ENCODE results near the gene NT5DC4.
A peak's percentile ranks its signal among the peaks of the same experiment; 100 is the strongest.

DNA sequence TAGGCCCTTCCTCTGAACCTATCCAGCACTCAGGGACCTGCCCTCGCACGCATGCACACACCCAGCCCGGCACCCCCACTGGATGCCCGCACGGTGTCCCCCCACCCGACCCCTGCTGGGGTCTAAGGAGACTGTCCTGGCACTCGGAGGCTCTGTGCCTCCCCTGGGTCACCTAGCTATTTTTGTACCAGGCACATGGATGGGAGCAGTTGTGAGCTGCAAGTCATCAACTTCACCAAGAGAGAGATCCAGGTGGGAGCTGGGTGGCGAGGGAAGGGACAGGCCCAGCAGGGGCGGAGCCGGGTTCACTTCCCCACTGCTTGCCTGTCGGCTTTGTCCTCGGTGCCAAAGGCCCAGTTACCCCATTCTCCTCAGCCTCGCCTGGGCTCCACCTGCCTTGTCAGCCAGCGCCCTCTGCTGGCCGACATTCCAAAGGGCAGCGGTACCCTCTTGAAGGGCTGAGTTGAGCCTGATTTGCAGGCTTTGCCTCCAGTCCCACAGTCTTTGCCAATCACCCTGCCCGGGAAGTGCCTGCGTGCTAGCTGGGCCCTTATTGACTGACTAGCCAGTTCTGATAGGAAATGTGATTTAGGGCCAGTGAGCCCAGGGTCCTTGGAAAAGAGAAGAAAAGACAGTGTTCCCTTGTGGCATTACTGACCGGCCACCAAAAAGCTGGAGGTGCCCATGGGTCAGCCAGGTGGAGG is 5.8 kb downstream of the NT5DC4 start:
- TF ChIP-seq CTCF (IDR thresholded peaks at IDR 0.05; ENCODE audit: insufficient read depth, low read length), result peak; percentile 88
- no peak for TF ChIP-seq POLR2AphosphoS5 (IDR thresholded peaks at IDR 0.05; ENCODE audit: low read depth)
- peak; percentile 83; the same call in 1 of the 2 replicates for TF ChIP-seq SPI1 (IDR thresholded peaks at IDR 0.05; ENCODE audit: borderline replicate concordance, low read depth)
- TF ChIP-seq, protein P1, sequence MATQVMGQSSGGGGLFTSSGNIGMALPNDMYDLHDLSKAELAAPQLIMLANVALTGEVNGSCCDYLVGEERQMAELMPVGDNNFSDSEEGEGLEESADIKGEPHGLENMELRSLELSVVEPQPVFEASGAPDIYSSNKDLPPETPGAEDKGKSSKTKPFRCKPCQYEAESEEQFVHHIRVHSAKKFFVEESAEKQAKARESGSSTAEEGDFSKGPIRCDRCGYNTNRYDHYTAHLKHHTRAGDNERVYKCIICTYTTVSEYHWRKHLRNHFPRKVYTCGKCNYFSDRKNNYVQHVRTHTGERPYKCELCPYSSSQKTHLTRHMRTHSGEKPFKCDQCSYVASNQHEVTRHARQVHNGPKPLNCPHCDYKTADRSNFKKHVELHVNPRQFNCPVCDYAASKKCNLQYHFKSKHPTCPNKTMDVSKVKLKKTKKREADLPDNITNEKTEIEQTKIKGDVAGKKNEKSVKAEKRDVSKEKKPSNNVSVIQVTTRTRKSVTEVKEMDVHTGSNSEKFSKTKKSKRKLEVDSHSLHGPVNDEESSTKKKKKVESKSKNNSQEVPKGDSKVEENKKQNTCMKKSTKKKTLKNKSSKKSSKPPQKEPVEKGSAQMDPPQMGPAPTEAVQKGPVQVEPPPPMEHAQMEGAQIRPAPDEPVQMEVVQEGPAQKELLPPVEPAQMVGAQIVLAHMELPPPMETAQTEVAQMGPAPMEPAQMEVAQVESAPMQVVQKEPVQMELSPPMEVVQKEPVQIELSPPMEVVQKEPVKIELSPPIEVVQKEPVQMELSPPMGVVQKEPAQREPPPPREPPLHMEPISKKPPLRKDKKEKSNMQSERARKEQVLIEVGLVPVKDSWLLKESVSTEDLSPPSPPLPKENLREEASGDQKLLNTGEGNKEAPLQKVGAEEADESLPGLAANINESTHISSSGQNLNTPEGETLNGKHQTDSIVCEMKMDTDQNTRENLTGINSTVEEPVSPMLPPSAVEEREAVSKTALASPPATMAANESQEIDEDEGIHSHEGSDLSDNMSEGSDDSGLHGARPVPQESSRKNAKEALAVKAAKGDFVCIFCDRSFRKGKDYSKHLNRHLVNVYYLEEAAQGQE (IDR thresholded peaks at IDR 0.05; ENCODE audit: insufficient replicate concordance, low read depth), result no peak

Data from HL-60 (cell line).